ENCODE data around the gene C3orf22.
"Not testable (repeated sequence)": the region's sequence is repeated elsewhere in the genome, so short reads cannot be mapped to it uniquely, and the experiment has no call there.

Gene C3orf22, protein sequence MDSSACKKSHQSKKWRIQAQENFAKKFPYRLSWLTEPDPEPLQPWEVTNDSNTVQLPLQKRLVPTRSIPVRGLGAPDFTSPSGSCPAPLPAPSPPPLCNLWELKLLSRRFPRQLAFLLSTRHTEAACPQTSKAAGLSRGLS

DNA sequence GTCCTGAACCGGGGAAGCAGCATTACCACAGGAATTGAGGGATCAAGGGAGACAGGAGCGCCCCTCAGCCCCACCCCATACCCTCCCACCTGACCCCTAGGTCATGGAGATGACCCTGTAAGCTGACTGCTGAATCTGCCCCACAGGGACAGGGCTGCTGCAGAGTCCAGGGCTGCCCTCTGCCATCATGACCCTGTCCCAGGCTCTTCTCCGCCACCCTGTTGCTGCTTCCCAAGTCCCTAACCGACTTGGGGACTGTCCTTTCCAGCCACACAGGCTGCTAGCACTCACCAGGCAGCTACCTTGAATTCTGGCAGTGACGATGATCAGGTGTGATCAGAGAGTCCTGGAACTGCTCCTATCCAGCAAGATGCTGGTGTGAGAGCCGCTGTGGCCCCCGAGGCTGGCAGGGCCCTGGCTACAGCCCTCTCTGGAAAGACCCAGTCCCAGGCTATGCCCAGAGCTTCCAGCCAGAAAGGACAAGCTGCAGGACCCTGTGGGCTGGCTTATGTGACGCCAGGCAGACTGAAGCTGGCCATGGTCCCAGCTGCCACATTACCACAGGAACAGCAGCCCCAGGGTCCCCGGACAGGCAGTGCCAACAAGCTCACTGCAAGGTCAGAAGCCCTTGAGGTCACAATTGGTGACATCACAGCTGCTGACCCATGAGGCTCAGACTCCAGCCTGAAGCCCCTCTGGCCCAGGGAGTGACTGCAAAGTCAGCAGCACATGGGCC lies at the start of gene C3orf22:
TSS of gene C3orf22 (minus strand) at position 597 of the 736 bp plus-strand sequence. CDS start 5,542 bp downstream, outside the sequence.
- no peak for DNase-seq

DNA sequence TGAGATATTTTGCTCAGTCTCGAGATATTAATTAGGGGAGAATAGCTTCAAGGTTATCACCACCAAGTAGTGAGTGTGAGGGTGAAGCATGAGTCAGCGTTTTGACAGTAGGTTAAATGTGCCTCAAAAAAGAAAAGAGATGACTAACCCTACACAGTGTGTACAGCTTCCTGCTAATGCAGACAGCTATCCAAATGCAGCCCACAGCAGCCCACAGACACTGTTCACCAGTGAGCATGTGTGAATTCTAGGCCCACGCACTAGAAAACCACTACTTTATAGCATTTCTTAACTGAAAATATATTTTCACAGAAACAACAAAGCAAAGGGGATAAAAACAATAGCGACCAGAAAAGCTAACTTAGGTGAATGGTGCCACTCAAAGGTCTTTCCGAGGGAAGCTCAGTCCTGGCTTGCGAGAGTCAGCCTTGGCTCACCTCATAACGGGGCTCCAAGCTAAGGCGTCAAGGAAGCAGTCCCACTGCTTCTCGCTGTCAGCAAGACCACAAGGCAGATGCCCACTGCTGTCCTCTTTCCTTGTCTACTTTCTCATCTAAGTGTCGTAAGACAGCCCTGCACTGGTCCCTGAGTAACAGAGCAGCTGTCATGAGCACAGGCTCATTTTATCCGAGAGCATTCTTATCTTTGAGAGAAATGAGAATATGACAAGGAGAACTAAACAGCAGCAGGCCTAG lies 48.6 kb upstream of the C3orf22 start:
- DNase-seq = no peak

DNA sequence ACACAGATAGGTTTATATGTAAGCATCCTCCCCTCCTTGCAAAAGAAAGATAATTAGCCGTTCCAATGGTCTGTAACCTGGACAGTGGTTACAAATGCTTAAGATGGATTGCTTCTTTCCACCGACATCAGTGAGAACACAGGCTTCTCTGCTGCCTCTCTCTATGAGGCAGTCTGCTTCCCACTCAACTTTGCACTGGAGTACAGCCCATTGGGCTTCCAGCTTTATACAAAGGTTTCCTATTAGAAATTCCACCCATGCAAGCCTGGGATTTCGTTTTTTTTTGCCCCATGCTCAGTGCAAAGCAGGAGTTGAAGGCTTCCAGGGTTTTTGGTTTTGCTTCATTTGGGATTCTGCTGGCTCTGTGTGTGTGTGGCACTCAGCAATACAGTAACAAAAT lies 47.3 kb upstream of the C3orf22 start:
- no peak for DNase-seq

DNA sequence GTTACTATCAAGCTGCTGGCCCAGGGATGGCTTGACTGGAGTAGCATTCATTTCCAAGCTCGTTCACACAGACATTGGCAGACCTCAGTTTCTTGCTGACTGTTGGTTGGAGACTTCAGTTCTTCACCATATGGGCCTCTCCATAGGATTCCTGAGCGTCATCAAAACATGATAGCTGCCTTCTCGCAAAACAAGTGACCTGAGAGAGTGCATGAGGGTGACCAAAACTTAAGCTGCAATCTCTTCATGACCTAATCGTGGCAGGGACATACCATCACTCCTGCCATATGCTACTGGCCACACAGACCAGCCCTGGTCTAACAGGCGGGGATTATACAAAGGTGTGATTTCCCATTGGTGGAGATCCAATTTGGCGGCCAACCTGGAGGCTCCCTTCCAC lies 46.0 kb upstream of the C3orf22 start:
- no peak for DNase-seq

DNA sequence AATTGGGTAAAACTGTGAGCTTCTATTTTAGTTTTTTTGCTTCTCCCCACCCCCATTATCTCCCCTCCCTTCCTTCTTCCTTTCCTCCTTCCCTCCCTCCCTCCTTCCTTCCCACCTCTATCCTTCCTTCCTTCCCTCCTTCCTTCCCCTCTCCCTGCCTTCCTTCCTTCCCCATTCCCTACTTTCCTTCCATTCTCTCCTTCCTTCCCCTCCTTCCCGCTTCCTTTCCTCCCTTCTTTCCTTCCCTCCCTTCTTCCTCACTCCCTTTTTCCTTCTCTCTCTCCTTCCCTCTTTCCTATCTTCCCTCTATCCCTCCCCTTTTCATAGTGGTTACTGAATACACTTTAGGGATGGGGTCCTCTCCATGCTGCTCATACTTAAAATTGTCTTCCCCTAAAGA lies 40.4 kb upstream of the C3orf22 start:
- DNase-seq = no peak

DNA sequence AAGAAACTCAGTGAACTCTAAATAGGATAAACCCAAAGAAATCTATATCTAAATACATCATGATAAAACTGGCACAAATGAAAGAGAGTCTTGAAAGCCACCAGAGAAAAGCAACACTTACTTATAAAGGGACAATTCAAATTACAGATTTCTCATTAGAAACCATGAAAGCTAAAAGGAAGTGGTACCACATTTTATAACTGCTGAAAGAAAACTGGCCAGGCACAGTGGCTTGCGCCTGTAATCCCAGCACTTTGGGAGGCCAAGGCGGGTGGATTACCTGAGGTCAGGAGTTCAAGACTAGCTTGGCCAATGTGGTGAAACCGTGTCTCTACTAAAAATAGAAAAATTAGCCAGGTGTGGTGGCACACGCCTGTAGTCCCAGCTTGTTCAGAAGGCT lies 36.7 kb upstream of the C3orf22 start:
- DNase-seq = not testable (repeated sequence)

- DNase-seq = not testable (repeated sequence)
These were observed 32.8 kb upstream of the C3orf22 start for GRCh38 chr3:126591515-126591914.

DNA sequence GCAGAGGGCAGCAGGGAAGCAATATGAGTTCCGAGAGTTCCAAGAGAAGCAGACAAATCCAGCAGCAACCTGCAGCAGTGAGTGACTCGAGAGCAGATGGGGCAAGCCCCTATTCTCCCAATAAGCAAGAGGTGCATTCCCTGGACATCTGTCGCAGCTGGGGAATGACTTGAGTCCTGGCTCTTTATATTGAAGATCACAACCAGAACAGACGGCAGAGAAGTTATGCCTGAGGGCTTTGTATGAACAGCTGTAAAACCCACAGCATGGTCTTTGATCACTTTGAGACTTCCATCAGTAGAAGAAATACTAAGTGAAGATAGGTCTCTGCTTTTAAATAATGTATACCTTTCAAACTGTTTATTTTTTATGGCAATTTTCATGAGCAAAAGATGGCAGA lies 23.6 kb upstream of the C3orf22 start:
- DNase-seq = no peak

- no peak for DNase-seq
These were observed 22.8 kb upstream of the C3orf22 start for GRCh38 chr3:126581569-126581968.

- DNase-seq = no peak
These were observed 22.0 kb upstream of the C3orf22 start for GRCh38 chr3:126580746-126581145.

DNA sequence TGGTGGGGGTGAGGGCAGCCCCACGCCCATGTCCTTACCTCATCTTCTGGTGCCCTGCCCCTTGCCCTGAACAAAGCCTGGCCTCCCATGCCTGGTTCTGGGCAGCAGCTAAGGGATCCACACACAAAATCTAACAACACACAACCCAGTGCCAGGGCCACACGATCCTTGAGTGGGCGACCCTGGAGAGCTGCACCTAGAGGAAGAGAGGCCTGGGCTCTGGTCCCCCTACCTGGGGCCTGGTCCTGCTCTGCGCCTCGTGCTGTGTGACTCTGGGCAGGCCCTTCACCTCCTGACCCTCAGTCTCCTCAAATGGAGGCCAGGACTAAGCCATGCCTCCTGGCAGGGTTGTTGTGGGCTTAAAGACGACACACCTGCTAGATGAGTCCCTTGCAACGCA lies 20.0 kb upstream of the C3orf22 start:
- DNase-seq = no peak

DNA sequence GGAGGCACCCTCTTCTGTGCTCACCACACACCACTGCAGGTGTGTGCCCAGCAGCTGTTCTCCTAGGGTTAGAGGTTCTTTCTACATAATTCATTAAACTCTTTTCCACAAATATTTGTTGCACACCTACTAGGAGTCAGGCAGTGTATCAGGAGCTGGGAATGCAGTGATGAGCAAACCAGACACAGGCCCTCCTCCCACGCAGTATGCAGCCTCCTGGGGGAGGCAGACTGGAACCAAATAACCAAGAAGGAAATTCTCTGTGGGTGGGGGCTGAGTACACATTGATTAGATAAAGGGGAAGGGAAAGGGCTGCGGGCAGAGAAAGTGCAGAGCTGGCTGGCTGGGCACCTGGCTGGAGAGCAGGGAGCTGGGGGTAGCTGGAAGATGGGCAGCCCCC lies 18.5 kb upstream of the C3orf22 start:
- DNase-seq = no peak

DNA sequence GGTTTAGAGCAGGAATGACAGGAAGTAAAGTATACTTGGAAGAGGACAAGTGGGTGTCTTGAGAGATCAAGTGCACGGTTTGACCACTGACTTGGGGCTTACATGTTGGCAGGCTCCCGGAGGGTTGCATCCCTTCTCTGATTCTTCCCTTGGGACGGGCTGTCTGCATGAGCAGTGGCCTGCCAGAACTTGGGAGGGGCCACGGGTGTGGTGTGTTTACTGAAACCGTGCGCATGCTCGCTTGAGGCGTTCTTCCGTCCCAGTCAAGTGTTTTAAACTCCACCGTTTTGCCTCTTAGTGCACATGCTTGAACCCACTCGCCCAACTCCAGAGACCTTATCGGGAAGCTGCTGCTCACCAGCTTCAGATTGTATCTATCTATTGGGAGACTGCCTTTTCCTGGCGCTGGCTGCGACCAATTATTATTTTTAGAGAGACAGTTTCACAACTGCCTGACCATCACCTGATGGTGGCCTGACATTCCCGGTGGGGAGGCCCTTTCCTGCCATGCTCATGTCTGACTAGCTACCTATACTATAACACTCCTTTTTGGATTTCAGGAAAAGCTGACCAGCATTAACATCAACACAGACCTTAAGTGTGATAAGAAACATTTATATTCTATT lies 14.9 kb upstream of the C3orf22 start:
- DNase-seq = peak; percentile 72 to 88

- DNase-seq = no peak
These were observed 12.3 kb upstream of the C3orf22 start for GRCh38 chr3:126571078-126571477.

DNA sequence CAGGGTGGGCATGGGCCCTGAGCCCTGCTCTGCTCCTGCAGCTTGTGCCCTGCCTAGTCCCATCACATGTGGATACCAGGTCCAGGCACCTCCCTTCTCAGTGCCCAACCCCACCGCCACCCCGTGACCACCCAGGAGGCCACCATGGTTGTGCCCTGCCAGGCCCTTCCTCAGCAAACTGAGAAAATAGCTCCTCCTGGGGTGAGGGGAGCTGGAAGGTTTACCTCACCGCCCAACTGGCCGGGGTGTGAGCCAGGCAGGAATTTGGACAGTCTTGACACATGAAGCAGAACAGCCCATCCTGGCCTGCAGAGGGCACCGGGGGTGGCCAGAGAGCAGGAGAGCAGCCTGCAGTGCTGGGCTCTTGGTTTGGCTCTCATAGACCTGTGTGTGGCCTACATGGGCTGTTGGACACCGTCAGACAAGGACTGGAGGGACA lies 11.4 kb upstream of the C3orf22 start:
- DNase-seq = no peak

DNA sequence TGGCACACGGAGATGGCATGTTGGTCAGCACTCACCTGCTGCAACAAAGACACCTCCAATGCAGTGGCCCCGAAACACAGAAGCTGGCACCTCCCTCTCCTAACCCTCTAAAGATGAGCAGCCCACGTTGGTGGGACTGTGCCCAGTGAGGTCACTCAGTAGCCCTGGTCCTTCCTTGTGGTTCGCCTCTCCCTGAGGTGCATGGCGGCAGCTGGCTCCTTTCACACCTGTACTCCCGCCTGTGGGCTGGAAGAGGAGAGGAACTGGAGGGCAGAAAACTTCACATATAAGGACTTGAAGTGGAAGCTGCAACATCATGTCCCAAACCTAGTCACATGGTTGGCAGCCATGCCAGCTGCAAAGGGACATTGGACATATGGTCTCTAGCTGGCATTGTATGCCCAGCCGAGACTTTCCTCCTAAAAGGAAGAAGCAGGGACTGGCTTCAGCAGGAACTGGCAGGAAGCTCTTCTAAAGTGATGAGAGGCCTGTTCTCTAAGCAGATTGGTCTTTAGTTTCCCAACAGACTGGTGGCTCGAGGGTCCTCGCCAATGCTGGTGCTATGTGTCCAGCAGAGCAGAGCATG lies 10.8 kb upstream of the C3orf22 start:
- DNase-seq = no peak

DNA sequence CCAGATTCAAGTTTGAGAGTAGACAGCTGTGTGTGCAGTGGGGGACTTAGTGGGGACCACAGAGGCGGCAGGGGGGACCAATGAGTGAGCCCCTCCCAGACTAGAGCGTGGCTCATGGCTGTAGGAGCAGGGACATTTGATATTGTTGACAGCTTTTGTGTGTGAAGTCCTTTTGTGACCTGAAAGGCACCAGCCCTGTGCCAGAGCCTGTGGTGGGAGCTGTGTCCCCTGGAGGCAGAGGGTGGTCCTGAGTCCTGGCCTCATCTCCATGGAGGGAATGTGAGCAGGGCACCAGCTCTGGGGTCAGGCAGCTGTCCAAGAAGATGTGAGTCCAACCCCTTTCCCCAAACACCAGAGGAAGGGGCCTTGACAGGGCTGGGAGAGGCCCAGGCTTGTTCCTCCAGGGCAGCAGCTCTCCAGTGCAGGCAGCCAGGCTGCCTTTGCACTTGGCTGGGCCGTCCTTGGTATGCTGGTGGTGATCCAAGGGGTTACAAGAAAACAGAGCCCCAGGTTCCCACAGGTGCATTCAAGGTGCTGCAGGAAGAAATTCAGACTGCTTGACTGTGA lies 10.1 kb upstream of the C3orf22 start:
- no peak for DNase-seq

DNA sequence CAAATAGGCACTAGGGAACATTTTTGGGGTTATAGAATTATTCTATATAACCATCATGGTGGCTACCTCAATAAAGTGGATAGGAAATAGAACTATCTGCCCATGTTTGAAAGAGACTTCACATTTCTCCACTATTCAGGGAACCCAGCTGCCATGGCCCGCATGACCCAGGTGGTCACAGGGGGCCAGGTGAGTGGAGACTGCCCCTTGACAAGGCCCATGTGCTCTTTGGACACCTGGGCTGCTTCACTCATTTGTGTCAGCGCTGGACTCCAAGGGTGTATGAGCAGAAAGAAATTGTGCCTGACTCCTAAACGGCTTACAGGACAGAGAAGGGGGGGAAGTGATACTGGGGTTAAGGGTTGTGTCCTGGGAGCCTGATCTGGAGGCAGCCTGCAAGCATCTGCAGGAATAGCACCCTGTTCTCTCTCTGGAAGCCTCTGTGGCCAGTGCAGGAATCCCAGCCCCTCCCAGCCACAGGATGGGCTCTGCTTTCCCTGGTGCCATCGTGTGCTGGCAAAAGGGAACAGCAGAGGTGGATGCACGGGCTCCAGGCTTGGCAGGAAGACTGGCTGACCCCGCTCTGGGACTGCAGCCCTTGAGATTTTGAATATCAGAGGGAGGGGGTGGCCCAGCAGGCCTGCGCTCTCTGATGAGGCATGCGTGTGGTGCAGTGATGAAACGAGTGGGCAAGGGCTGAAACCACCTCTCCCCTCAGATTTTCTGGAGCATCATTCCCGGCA lies 9.1 kb upstream of the C3orf22 start:
- DNase-seq = peak; percentile 14 to 61

DNA sequence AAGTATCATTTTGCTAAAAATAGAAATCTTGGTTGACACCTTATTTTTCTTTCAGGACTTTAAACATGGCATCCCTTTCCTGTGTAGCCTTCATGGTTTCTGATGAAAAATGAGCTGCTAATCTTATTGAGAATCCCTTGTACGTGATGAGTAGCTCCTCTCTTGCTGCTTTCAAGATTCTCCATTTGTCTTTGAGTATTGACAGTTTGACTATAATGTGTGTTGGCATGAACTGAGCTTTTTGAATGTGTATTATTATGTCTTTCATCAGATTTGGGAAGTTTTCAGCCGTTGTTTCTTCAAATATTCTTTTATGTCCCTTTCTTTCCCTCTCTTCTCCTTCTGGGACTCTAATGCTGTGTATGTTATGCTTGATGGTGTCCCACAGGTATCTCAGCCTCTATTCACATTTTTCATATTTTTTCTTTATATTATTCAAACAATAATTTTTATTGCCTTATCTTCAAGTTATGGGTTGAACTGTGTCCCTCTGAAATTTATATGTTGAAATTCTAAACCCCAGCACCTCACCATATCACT lies 4.1 kb upstream of the C3orf22 start:
- no peak for DNase-seq

DNA sequence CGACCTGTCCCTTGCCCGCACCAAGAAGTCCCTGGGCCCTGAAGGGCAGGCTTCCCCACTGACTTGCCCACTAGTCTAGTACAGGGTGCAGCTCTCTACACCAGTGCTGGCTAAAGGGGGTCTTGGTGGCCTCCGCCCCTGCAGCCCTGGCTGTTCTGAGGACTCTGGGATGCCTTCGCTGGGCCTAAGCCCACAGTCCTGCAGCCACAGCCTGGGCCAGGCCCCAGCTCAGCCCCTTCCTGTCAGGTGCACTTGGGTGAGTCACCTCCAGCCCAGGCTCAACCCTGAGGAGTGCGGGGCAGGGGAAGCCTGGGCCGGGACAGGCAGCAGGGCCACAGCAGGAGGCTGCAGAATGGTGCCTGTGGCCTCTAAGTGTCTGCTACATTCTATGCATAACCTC lies 971 bp downstream of the C3orf22 start:
- DNase-seq = no peak

- DNase-seq = no peak
These were observed 1.4 kb downstream of the C3orf22 start for GRCh38 chr3:126557415-126557745.
